Muscle of back (tissue), 11 donors: ENCODE results near the gene ASTN2. TPM values are rescaled to one million over a fixed set of nuclear protein-coding genes. Genes with fewer than 3 reads are reported as not detected.

ENCODE experiments used
- DNase-seq, 3 donors: peaks; one replicate each; pipeline versions ENCODE4 v3.0.0 to v3.0.0-alpha.2; 2013
- polyA plus RNA-seq, 10 donors: library from polyadenylated mRNA; unstranded; fragments of 120-200 nt; gene quantifications; one replicate each; pipeline ENCODE4 v1.2.1, GENCODE V29; 2013; ENCODE audit not compliant: insufficient read length in 10 of 10

Gene ASTN2
- polyA plus RNA-seq, 10 donors, result 5.0 to 15.1 (median 6.6) TPM

GRCh38 chr9:117368684-117369230 lies 46.1 kb downstream of the ASTN2 start:
- no peak for DNase-seq

DNA sequence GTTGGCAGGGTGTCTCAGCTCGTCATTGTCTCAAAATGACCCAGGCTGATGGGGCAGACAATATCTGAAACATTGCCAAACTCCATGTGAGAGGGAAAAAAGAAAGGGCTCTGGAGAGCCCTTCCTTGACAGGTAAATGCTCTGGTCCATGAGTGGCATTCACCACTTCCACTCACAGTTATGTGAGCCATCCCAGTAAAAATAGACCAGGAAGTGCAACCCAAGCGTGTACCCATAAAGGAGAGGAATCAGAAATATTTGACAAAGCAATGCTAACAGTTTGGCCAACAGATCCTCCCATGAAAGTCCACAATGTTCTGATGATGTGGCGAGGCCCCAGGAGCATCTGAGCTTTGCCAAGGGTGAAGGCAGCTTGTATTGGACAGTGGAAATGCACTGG lies 49.4 kb downstream of the ASTN2 start:
- DNase-seq, result no peak

DNA sequence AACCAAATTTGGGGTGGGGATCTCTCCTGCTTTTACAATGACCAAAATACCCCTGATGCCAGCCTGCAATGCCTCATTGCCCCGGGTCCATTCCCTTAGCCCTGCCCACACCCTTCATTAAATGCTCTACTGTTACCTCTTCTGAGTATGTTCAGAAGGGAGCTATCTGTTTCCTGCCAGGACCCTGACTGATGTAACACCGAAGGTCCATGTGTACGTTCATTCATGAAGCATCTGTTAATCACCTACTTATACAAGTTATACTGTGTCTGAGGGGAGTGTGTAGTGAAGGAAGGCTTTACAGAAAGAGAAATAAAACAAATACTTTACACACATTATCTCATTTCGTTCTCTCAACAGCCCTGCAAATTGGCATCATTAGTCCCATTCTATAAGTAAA lies 51.9 kb downstream of the ASTN2 start:
- DNase-seq, result no peak

DNA sequence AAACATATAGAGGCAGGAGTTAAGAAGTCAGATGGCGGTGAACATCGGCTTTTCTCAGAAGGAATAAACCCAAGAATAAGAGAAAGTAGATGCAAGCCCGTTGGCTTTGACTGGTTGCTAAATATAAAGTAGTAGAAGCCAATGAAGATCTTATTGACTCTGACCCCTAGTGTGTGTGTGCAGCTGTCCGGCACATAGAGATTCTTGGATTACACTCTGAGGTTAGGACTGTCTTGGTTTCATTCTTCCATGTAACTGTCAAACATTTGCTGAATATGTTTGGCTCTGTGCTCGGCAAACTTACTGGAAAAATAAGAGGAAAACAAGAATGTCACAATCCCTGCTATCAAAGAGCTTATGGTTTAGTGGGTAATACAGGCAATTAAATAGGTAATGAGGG lies 54.9 kb downstream of the ASTN2 start:
- peak in 2 of 3 donors; percentile 17 to 32 for DNase-seq

DNA sequence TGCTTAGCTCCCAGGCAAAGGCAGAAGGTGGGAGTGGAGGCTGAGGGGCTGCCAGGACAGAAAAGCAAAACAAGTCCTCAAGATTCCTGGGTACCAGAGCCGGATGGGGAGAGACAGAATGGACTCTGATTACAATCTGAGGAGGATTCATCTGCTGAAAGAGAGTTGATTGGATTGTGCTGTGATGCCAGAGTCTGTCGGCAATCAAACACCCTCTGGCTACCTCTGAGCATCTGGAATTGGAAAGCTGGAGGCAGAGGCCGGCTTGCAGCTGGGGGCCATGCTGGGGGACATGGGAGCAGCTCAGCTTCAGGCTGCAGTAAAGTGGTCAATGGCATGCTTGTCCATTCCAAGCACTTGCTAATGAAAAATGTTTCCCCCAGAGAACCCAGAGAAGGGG lies 59.3 kb downstream of the ASTN2 start:
- DNase-seq, result no peak

DNA sequence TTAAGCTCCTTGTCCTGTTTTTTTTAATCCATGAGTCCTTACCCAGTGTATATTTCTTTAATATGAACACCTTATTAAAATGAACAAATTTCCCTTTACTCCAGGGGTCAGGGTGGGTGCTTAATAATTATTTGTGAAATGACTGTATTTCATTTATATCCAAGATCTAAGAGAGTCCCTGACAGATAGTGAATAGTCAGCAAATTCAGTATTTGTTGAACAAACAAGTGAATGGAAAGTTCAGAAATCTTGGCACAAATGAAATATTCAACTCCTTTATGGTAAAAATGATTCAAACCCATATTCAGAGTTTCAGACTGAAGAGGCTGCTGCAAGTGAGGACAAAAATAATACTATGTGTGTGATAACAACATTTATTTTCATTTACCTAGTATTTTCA lies 59.9 kb downstream of the ASTN2 start:
- DNase-seq, result no peak

DNA sequence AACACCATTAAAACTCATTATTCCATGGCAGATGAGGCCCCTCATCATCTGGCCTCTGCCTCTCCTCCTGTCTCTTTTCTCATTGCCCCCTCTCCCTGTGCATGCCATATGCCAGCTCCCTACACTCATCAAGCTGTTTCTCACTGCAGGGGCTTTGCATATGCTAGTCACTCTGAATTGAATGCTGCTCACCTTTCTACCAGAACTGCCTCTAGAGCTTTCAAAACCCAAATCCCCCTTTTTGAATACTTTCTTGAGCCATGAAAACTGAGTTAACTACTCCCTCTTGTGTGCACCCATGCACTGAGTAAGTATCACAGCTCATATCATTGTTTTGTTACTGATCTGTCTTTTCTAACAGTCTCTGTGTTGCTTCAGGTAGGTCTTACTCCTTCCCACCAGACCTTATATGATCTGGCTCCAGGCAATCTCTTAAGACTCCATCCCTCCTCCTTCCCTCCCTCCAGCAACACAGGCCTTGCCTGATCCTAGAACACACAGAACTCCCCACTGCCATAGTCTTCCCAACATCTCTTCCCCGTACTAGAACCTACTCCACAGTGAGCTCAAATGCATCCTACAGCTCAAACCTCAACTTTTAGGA lies 60.5 kb downstream of the ASTN2 start:
- DNase-seq, result no peak

DNA sequence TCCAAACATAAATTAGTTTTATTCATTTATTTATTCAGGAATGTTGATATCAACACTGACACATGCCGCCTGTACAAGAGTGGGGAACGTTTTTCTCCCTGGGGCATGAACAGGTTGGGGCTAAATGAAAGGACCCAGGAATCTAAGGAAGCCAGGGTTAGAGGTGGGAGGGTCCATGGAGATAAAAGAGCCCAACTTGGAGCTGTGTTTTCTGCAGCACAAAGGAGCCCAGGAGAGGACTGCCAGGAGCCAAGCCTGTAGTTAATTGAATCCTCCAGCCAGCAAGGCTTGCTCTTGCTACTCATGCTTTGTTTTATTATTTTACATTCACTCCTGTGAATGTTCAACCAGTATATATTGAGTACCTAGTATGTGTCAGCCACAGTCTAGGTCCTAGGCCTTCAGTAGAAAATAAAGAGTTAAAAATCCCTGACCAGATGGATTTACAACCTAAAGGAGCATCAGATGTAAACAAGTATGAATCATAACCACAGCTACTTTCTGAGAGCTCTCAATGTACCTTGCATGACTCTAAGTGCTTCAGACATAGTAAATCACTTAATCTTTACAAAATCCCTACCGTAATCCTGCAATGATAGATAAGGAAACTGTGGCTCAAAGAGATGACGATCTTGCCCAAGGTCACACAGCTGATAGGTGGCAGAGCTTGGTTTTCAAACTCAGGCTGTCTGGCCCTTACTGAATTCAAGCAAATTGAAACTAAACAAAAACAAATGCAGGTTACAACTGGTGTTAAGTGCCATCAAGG lies 69.8 kb downstream of the ASTN2 start:
- no peak for DNase-seq

- DNase-seq, result no peak
Observed at GRCh38 chr9:117343427-117343826, 71.4 kb downstream of the ASTN2 start.

GRCh38 chr9:117341151-117341550 lies 73.7 kb downstream of the ASTN2 start:
- no peak for DNase-seq

DNA sequence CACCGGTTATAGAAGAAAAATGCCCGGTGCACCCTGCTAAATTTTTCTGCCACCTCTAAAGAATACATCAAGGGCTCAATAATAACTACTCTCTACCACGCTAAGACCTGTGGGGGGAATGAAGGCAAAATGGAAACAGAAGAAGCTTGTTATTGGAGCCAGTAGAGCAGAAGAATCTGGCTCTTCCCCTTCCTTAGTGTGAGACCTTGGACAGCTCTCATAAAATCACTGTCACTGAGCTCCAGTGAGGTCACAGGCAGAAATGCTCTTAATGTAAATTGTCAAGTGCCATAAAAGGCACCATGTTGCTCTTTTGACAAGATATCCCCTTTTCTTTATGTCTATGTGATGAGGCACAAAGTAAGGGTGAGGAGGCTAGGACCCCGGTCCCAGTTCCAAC lies 74.4 kb downstream of the ASTN2 start:
- DNase-seq, result peak in 2 of 3 donors; percentile 2 to 9

DNA sequence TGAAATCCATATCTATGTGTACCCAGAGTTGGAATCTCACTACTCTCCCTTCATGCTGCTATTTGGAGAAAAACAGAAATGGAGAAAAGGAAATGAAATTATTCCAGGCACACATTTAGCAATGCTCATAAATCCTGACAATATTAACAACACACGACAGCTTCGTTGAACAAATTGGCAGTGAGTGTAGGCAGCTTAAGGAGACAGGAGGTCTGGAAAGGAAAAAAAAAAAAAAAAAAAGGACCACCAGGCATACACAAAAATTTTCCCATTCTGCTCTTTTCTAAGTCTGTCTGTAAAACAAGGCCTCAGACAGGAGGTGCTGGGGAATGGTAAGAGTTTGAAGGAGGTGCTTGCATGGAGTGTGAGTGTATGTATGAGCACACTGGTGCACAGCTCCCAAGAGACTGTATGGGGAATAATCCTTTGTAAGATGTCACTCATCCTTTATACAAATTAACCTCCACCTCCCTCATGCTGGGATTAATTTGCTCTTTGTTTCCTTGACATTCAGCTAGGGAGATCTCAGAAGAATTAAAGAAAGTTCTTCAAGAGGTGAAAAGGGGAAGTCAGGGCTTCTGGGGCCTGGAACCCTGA lies 78.9 kb downstream of the ASTN2 start:
- DNase-seq, result no peak

- DNase-seq, result no peak
Observed at GRCh38 chr9:117334101-117334500, 80.8 kb downstream of the ASTN2 start.

DNA sequence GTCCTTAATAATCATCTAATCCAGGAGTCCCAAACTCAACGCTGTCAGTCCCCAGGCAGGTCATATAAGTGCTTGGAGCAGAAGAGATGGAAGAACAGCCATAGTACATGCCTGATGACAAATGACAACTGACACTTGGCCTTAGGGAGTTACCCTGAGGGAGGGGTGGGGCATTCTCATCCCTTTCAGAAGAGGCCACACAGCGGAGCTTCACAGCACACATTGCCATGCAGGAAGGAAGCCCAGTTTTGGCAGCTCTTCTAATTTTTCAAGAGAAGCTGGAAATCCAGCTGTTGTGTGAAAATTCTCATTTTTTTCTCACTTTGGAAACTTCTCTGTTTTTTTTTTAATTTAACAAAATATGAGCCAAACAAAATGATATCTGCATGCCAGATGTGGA lies 89.0 kb downstream of the ASTN2 start:
- DNase-seq, result peak in 2 of 3 donors; percentile 2 to 14

DNA sequence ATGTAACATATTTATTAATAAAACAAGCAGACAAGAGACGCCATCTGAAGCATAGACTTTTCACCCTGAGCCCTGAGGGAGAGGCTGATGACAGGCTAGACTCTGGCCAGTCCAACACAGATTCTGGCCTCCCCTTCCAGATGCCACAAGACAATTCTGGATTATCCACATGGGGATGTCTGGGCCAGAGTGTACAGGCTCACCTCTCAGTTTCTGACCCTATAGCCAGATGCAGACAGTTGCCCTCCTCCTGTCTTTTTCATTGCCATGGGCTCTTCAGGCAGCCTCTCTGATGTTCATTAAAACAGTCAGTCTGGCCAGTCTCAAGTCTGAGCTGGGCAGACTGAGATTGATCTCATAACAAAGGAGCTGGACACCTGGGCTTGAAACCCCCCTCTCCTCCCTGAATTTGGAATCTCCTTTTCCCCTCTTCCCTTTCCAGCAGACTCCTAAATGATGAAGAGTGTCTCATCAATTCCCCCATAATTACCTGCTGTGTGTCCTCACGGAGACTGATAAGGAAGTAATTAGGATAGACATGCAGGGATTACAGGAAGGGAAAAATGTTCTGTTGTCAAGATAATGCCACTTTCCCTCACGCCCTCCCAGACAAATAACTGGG lies 89.6 kb downstream of the ASTN2 start:
- DNase-seq, result no peak

- no peak for DNase-seq
Observed at GRCh38 chr9:117323390-117323789, 91.5 kb downstream of the ASTN2 start.

- no peak for DNase-seq
Observed at GRCh38 chr9:117317192-117317591, 97.7 kb downstream of the ASTN2 start.

DNA sequence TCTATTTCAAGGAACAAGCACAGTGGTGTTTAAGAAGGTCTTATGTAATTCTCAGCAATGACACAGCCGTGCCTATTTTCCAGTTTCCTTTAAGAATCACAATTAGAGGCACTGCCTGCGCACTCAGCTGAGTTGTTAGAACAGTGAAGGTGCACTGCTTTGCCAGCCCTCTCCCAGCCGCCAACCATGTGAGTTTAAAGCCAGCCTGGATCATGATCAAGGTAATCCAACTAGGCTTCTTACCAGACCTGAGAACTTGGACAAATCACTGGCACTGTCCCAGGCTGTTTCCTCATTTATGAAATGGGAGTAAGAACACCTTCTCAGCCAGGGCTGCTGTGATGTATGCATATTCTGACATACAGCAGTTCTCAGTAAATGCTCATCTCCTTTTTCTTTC lies 99.6 kb downstream of the ASTN2 start:
- DNase-seq, result no peak

GRCh38 chr9:117313989-117314388 lies 100.9 kb downstream of the ASTN2 start:
- DNase-seq, result no peak

DNA sequence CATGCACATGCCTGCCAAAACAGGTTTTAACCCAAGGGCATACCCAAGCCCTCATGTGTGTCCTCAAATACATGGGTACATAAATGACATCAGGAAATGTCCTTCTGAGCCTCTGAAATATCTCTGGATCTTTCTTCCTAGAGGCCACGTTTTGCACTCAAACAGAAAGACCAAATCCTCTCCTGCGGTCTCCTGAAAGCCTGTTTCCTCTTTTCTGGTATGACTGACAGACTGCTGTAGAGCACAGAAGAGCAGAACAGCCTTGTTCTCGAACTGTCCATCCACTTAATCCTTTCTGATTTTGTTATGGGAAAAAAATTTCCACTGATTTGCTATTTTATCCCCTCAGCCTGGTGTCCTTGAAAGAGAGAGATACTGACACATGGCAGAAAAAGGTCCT lies 107.2 kb downstream of the ASTN2 start:
- no peak for DNase-seq

DNA sequence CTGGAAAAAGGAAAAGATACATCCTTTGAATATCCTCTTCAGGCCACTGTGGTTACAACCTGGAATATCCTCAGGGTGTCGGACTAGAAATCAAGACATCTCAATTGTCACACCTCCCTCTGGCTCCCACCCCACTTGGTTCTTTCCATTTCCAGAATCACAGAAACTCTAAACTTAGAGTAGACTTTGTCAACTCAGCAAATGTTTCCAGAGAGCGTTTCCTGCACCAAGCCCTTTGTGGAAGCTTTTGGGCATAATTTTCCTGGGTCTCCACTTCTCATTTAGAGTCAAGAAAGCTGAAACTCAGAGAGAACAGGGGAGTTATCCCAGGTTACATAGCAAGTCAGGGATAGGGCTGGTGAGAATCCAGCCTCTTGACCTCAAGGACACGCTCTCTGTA lies 108.8 kb downstream of the ASTN2 start:
- no peak for DNase-seq

GRCh38 chr9:117305454-117305853 lies 109.4 kb downstream of the ASTN2 start:
- no peak for DNase-seq

DNA sequence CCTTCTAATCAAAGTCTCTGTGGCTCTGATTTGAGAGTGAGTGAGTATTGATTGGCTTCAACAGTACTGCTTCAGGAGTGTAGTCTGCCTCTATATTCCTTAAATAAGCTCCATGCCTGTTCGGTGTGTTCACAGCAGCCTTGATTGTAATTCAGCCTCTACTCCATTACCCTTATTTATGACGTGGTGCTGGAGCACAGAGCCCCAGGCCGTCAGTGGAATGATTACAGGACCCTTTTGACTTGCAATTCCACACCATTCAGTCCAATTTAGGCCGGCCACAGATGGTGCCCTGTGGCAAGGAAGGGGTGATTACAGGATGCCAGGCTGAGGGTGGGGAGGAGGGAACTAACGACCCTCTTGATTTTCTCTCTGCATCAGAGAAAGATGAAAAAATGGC lies 110.3 kb downstream of the ASTN2 start:
- no peak for DNase-seq
